NCI-H2171 treated with DMSO at 0.1 percent for 48 hours (cell line): ENCODE data around the gene ABCF1.

Source experiments
- DNase-seq: peaks from one replicate; lab custom pipeline; 2025; lab: John Stamatoyannopoulos, UW

The ABCF1 gene

DNA sequence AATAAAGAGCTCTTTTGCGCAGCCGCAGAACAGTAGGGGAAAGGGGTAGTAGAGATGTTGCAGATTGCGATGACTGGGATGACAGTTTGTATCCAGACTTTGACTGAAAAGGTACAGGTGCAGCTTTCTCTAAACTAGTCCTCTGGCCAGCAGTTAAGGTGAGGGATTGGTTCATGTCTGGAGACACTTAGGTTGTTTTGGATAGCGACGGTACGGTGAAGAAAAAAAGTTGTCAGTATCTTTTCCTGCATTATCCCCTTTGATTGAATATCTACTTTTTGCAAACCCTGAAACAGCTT lies 13.6 kb upstream of the ABCF1 start:
- DNase-seq, result no peak

DNA sequence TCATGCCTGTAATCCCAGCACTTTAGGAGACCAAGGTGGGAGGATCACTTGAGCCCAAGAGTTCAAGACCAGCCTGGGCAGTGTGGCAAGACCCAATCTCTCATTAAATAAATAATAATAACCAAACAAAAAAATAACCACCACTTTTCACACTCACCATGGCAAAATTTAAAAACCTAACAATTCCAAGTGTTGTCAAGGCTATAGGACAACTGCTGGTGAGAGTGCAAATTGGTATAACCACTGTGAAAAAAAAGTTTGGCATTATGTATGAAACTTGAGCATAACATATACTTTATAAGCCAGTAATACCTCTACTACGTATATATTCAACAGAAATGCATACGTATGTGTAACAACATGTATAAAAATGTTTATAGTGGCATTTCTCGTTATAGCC lies 10.3 kb upstream of the ABCF1 start:
- DNase-seq, result no peak

- DNase-seq, result no peak
These were observed 8.5 kb upstream of the ABCF1 start for GRCh38 chr6:30562470-30563425.

GRCh38 chr6:30564114-30564513 lies 7.1 kb upstream of the ABCF1 start:
- DNase-seq, result no peak

GRCh38 chr6:30565772-30566171 lies 5.5 kb upstream of the ABCF1 start:
- no peak for DNase-seq

DNA sequence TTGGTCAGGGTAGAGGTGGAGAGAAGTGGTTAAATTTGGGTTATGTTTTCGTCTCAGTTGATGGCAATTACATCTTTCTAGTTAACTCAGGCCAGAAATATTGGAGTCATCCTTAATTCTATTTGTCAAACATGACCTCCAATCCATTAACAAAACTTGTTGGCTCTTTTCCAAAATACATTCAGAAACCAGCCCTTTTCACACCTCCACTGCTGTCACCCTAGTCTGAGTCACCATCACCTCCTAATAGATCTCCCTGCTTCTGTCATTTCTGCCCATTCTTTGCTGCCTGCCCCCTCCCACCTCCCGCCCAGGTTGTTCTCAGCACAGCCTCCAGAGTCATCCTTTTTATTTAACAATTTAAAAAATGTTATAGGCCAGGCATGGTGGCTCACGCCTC lies 3.0 kb upstream of the ABCF1 start:
- DNase-seq, result no peak

DNA sequence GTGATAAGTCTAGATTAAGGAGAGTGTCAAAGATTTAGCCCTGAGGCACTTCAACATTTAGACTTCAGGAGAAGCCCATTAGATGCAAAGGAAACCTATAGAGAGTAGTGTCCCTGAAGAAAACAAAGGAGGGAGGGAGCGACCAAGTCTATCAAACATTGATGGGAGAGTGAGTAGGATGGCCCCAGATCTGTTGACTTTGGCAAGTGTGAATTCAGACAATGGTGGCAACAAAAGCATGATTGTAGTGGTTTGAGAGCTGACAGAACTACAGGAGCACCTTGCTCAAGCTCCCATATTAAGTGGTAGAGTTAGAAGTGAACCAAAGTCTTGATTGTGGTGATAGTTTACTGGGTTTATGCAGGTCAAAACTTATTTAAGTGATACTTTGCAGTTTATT lies 979 bp upstream of the ABCF1 start:
- no peak for DNase-seq

DNA sequence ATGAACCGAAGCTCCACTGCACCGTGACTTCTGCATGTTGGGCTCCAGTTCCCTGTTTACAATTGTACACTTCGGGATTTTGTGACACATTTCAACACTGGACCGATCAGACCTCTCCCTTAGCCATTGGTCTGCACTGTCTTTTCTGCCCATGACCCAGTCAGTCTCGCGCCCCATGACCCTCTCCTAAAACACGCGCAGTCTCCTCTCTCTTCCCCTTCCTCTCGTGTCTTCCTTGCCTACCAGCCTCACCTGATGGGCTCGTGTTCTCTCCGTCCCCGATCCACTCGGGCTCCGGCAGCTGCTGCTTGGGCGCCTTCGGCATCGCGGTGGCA lies 535 bp upstream of the ABCF1 start:
- no peak for DNase-seq

GRCh38 chr6:30571762-30572082 lies 480 bp downstream of the ABCF1 start:
- DNase-seq, result no peak

GRCh38 chr6:30572148-30572547 lies 906 bp downstream of the ABCF1 start:
- DNase-seq, result no peak

- DNase-seq, result no peak
These were observed 1.9 kb downstream of the ABCF1 start for GRCh38 chr6:30573113-30573512.

GRCh38 chr6:30578051-30578450 lies 6.8 kb downstream of the ABCF1 start:
- DNase-seq, result no peak

GRCh38 chr6:30583921-30584320 lies 12.7 kb downstream of the ABCF1 start:
- no peak for DNase-seq

GRCh38 chr6:30589754-30590358 lies 18.6 kb downstream of the ABCF1 start:
- DNase-seq, result no peak

DNA sequence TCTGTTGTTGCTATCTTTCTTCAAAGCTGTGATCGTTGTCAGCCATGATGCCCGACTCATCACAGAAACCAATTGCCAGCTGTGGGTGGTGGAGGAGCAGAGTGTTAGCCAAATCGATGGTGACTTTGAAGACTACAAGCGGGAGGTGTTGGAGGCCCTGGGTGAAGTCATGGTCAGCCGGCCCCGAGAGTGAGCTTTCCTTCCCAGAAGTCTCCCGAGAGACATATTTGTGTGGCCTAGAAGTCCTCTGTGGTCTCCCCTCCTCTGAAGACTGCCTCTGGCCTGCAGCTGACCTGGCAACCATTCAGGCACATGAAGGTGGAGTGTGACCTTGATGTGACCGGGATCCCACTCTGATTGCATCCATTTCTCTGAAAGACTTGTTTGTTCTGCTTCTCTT lies 19.3 kb downstream of the ABCF1 start:
- no peak for DNase-seq

DNA sequence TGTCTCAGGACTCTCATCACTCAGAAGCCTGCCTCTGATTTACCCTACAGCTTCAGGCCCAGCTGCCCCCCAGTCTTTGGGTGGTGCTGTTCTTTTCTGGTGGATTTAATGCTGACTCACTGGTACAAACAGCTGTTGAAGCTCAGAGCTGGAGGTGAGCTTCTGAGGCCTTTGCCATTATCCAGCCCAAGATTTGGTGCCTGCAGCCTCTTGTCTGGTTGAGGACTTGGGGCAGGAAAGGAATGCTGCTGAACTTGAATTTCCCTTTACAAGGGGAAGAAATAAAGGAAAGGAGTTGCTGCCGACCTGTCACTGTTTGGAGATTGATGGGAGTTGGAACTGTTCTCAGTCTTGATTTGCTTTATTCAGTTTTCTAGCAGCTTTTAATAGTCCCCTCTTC lies 19.8 kb downstream of the ABCF1 start:
- no peak for DNase-seq

DNA sequence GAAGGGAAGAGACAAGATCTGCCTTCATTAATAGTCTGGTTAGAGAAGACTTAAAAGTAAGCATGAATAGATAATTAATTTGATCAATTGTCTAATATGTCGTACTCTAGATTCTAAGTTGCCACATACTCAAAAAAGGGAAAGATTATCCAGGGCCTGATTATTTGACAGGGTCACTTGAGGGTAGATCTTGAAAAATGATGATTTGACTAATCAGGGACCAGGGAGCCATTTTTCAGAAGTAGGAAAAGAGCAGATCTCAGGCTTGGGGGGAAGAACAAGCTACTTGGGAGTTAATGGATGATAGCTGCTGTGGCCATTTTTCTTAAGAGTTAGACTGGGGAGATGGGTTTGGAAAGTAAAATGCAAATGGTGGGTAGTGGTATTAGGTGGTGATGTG lies 21.0 kb downstream of the ABCF1 start:
- no peak for DNase-seq

- peak; percentile 57 for DNase-seq
These were observed 26.3 kb downstream of the ABCF1 start for GRCh38 chr6:30597315-30598144.

- no peak for DNase-seq
These were observed 27.8 kb downstream of the ABCF1 start for GRCh38 chr6:30598912-30599624.

DNA sequence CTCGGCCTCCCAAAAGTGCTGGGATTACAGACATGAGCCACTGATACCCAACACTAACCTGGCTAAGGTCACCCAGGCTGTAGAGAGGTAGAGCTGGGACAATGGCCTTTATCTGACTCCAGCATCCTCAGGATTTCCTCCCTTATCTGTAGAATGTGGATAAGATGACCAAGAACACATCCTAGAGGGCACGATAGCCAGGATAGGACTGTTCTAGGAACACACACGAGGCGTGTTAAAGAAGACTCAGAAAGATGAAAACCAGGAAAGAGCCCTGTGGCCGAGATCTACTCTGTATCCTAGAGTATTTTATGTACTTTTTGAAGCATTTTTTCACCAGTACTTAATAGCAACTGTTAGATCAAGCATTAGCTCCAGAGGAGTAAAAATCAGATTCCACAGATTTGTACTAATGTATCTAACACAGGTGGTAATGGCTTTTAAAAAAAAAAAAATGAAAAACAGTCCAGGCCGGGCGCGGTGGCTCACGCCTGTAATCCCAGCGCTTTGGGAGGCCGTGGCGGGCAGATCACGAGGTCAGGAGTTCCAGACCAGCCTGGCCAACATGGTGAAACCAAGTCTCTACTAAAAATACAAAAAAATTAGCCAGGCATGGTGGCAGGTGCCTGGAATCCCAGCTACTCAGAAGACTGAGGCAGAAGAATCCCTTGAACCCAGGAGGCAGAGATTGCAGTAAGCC lies 28.5 kb downstream of the ABCF1 start:
- no peak for DNase-seq

DNA sequence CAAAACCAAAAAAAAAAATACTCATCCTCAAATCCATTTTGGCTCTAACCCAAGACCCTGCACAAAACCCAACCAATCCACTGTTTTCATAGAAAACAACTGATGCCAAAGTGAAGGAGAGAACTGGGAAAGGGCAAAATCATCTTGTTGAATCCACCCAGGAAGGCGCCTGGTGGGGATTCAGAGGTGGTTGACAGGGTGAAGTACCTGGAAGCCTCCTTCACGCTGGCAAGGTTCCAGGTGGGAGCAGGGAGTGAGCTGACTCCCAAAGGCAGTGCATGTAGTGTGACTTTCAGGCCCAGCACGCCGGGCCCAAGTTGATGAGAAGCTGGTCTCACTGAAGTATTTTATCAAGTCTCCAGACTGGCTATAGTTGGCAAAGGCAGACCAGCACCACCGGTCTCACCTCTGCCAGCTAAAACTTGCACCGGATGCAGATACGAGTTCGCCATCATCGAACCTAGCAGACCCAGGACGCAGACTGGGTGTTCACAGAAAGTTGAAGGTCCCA lies 29.3 kb downstream of the ABCF1 start:
- DNase-seq, result no peak

- no peak for DNase-seq
These were observed 30.2 kb downstream of the ABCF1 start for GRCh38 chr6:30601436-30601814.
